Small intestine (tissue), 7 donors: ENCODE results near the gene GLUL. TPM values are rescaled to one million over a fixed set of nuclear protein-coding genes. Genes with fewer than 3 reads are reported as not detected.

ENCODE experiments used
- DNase-seq, 2 donors: peaks; one replicate each; pipeline versions ENCODE4 v3.0.0 to v3.0.0-alpha.2; 2013
- FAIRE-seq: peaks from 2 replicates; lab custom pipeline; 2012; peaks lifted over from hg19 to GRCh38; lab: Jason Lieb, UNC
- H3K27ac ChIP-seq, 3 donors: one replicate each; pipeline ENCODE4 v1.5.1; 2013; ENCODE audit warnings: low read length in 2 of 3, mild to moderate bottlenecking in 2 of 3, control low read depth in 1 of 3, inconsistent platforms in 1 of 3, low read depth in 1 of 3, moderate library complexity in 1 of 3
- H3K27me3 ChIP-seq, 3 donors: one replicate each; pipeline ENCODE4 v1.6.1; 2013; ENCODE audit warnings: low read length in 3 of 3, inconsistent platforms in 1 of 3; ENCODE audit not compliant: control insufficient read depth in 3 of 3, insufficient read depth in 3 of 3
- H3K36me3 ChIP-seq, 3 donors: one replicate each; pipeline ENCODE4 v1.6.1; 2013; ENCODE audit warnings: low read length in 3 of 3, inconsistent platforms in 1 of 3, low read depth in 1 of 3, mild to moderate bottlenecking in 1 of 3, moderate library complexity in 1 of 3; ENCODE audit not compliant: control insufficient read depth in 3 of 3, insufficient read depth in 2 of 3
- H3K4me1 ChIP-seq, 3 donors: one replicate each; pipeline ENCODE4 v1.6.1; 2013; ENCODE audit warnings: low read length in 2 of 3, inconsistent platforms in 1 of 3, low read depth in 1 of 3, mild to moderate bottlenecking in 1 of 3, moderate library complexity in 1 of 3; ENCODE audit not compliant: control insufficient read depth in 3 of 3, insufficient read depth in 2 of 3
- H3K4me3 ChIP-seq, 3 donors: one replicate each; pipeline ENCODE4 v1.5.1; 2013; ENCODE audit warnings: low read length in 3 of 3, control low read depth in 1 of 3, inconsistent platforms in 1 of 3, low read depth in 1 of 3, mild to moderate bottlenecking in 1 of 3, moderate library complexity in 1 of 3
- H3K9me3 ChIP-seq, 2 donors: one replicate each; pipeline ENCODE4 v1.6.1; 2013; ENCODE audit warnings: low read depth in 1 of 2, low read length in 1 of 2; ENCODE audit not compliant: control insufficient read depth in 2 of 2, insufficient read depth in 1 of 2
- WGBS, 3 donors: extraction: QIAGEN DNeasy Blood & Tissue Kit; methylation state at CpG; one replicate each; pipeline ENCODE4 v1.1.7; 2013; 5-methylcytosine and 5-hydroxymethylcytosine counted together
- polyA plus RNA-seq, 4 donors: library from polyadenylated mRNA; stranded (reverse) in 3 of 4; unstranded in 1 of 4; fragments of 200-250 nt in 3 of 4; fragments of 120-200 nt in 1 of 4; gene quantifications; one replicate each; pipeline versions ENCODE4 v1.2.1 to v1.2.3, GENCODE V29; 2013
- donor health status: healthy with polysubstance abuse.
- donor health status: control.
- donor health status: control.
- donor health status: Bipolar disorder and iron deficiency.
- donor health status: healthy.

Gene GLUL
- polyA plus RNA-seq, 4 donors = 75.8 to 422 (median 153) TPM

GRCh38 chr1:182355723-182356098, 35.9 kb downstream of the GLUL start:
- Histone ChIP-seq H3K36me3 (no peaks in the 10 kb centered on the region), H3K9me3 (no peaks in the 10 kb centered on the region), H3K4me3 (no peak overlapping the region), H3K27me3 (no peaks in the 10 kb centered on the region), H3K4me1 (no peaks in the 10 kb centered on the region), H3K27ac (no peak overlapping the region)
- FAIRE-seq (no peak), DNase-seq (no peak)
- WGBS, 3 donors = 55 to 75% (median 71%) methylated on average over 2 of the region's 2 CpGs

- FAIRE-seq = no peak
- no peaks in the 10 kb centered on the region for H3K27me3 ChIP-seq
- no peak overlapping the region for H3K4me3 ChIP-seq
- no peaks in the 10 kb centered on the region for H3K9me3 ChIP-seq
- 70 to 88% (median 76%) methylated on average over 1 of the region's 1 CpG for WGBS, 3 donors
- H3K4me1 ChIP-seq = no peaks in the 10 kb centered on the region
- DNase-seq = no peak
- H3K27ac ChIP-seq = no peak overlapping the region
- H3K36me3 ChIP-seq = no peaks in the 10 kb centered on the region
Measured at GRCh38 chr1:182351790-182352364, 39.7 kb downstream of the GLUL start.

GRCh38 chr1:182350839-182351238, 40.8 kb downstream of the GLUL start:
- H3K4me1 ChIP-seq = no peaks in the 10 kb centered on the region
- no peaks in the 10 kb centered on the region for H3K9me3 ChIP-seq
- DNase-seq = no peak
- FAIRE-seq = no peak
- H3K27ac ChIP-seq = no peak overlapping the region
- no peaks in the 10 kb centered on the region for H3K36me3 ChIP-seq
- no peak overlapping the region for H3K4me3 ChIP-seq
- 75 to 89% (median 83%) methylated on average over 2 of the region's 2 CpGs for WGBS, 3 donors
- no peaks in the 10 kb centered on the region for H3K27me3 ChIP-seq

- 88 to 94% (median 93%) methylated on average over 6 of the region's 6 CpGs for WGBS, 3 donors
- no peaks in the 10 kb centered on the region for H3K27me3 ChIP-seq
- no peaks in the 10 kb centered on the region for H3K4me1 ChIP-seq
- no peaks in the 10 kb centered on the region for H3K9me3 ChIP-seq
- DNase-seq (no peak), FAIRE-seq (no peak)
- H3K27ac ChIP-seq = no peak overlapping the region
- no peak overlapping the region for H3K4me3 ChIP-seq
- H3K36me3 ChIP-seq = no peaks in the 10 kb centered on the region
Measured at GRCh38 chr1:182348961-182349747, 42.4 kb downstream of the GLUL start.

- FAIRE-seq = no peak
- H3K27me3 ChIP-seq = no peaks in the 10 kb centered on the region
- DNase-seq = no peak
- H3K9me3 ChIP-seq = no peaks in the 10 kb centered on the region
- WGBS, 3 donors = 74 to 78% (median 75%) methylated on average over 5 of the region's 5 CpGs
- H3K4me1 ChIP-seq = no peaks in the 10 kb centered on the region
- no peaks in the 10 kb centered on the region for H3K36me3 ChIP-seq
- no peak overlapping the region for H3K27ac ChIP-seq
- H3K4me3 ChIP-seq = no peak overlapping the region
Measured at GRCh38 chr1:182347019-182347418, 44.6 kb downstream of the GLUL start.

GRCh38 chr1:182340233-182341058, 51.1 kb downstream of the GLUL start:
- no peaks in the 10 kb centered on the region for H3K27me3 ChIP-seq
- H3K4me3 ChIP-seq = no peak overlapping the region
- WGBS, 3 donors = 79 to 81% (median 80%) methylated on average over 10 of the region's 10 CpGs
- H3K36me3 ChIP-seq = no peaks in the 10 kb centered on the region
- no peak overlapping the region for H3K27ac ChIP-seq
- FAIRE-seq (no peak), DNase-seq (no peak)
- H3K4me1 ChIP-seq = no peaks in the 10 kb centered on the region
- no peaks in the 10 kb centered on the region for H3K9me3 ChIP-seq

- H3K27me3 ChIP-seq = no peaks in the 10 kb centered on the region
- FAIRE-seq (no peak), DNase-seq (no peak)
- no peaks in the 10 kb centered on the region for H3K36me3 ChIP-seq
- H3K9me3 ChIP-seq = no peaks in the 10 kb centered on the region
- H3K4me1 ChIP-seq = no peaks in the 10 kb centered on the region
- no peak overlapping the region for H3K4me3 ChIP-seq
- WGBS, 3 donors = 78 to 93% (median 88%) methylated on average over 8 of the region's 8 CpGs
- no peak overlapping the region for H3K27ac ChIP-seq
Measured at GRCh38 chr1:182339684-182340083, 51.9 kb downstream of the GLUL start.

- Histone ChIP-seq H3K27ac (no peak overlapping the region), H3K27me3 (no peaks in the 10 kb centered on the region), H3K36me3 (no peaks in the 10 kb centered on the region), H3K9me3 (no peaks in the 10 kb centered on the region), H3K4me1 (no peaks in the 10 kb centered on the region), H3K4me3 (no peak overlapping the region)
- 84 to 92% (median 86%) methylated on average over 13 of the region's 13 CpGs for WGBS, 3 donors
- FAIRE-seq (no peak), DNase-seq (no peak)
Measured at GRCh38 chr1:182338806-182339370, 52.7 kb downstream of the GLUL start.
